Stimulated activated naive CD8-positive, alpha-beta T cell treated with anti-CD3 and anti-CD28 coated beads, Interleukin-15, Interleukin-2, amounts not matched to agents 100 ng/mL and 50 ng/mL, for 24 hours (primary cell): ENCODE results near the gene ZNF791.
"Not testable (repeated sequence)": the region's sequence is repeated elsewhere in the genome, so short reads cannot be mapped to it uniquely, and the experiment has no call there.

Source experiments
- H3K27ac Mint-ChIP-seq: one replicate; pipeline ENCODE4 v1.8.0; 2021; ENCODE audit warnings: mild to moderate bottlenecking, mixed read lengths
- H3K27me3 Mint-ChIP-seq: one replicate; pipeline ENCODE4 v1.8.0; 2021; ENCODE audit warnings: mixed read lengths
- H3K36me3 Mint-ChIP-seq: one replicate; pipeline ENCODE4 v1.8.0; 2021; ENCODE audit warnings: low read depth, mixed read lengths
- H3K4me1 Mint-ChIP-seq: one replicate; pipeline ENCODE4 v1.8.0; 2021; ENCODE audit warnings: low read depth, mixed read lengths
- H3K4me3 Mint-ChIP-seq: one replicate; pipeline ENCODE4 v1.8.0; 2021; ENCODE audit warnings: mild to moderate bottlenecking, mixed read lengths
- H3K9me3 Mint-ChIP-seq: one replicate; pipeline ENCODE4 v1.8.0; 2021; ENCODE audit warnings: mixed read lengths

ZNF791 gene

GRCh38 chr19:12617646-12618045 is 6.9 kb downstream of the ZNF791 start:
- Mint-ChIP-seq H3K27me3 (no peaks in the 10 kb centered on the region), H3K4me3 (no peak overlapping the region), H3K36me3 (peaks cover 42% of the 10 kb centered on the region), H3K27ac (no peak overlapping the region), H3K4me1 (peaks cover 60% of the 10 kb centered on the region), H3K9me3 (no peaks in the 10 kb centered on the region)

DNA sequence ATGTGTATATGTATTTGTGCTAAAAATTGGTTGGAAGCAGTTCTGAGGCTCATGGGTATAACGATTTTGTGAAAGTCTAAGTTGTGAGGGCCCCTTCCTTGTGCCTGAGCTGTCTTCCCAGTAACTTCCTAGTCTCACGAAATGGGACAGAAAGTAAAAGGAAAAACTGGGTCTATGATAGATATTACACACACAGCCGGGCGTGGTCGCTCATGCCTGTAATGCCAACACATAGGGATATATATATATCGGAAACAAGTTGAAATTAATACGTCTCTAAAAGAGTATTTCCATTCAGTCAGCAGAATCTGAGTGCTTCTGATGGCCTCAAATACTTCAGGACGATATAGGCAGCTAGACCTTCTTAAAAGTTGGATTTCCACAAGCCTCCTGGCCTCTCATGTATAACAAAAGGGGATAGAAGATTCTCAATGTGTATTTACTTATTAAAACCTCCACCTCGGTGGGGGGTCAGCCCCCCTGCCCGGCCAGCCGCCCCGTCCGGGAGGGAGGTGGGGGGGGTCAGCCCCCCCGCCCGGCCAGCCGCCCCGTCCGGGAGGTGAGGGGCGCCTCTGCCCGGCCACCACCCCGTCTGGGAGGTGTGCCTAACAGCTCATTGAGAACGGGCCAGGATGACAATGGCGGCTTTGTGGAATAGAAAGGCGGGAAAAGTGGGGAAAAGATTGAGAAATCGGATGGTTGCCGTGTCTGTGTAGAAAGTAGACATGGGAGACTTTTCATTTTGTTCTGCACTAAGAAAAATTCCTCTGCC is 10.7 kb downstream of the ZNF791 start:
- not testable (repeated sequence) for H3K4me3 Mint-ChIP-seq, H3K27me3 Mint-ChIP-seq, H3K9me3 Mint-ChIP-seq
- H3K4me1 Mint-ChIP-seq, result peaks cover 28% of the 10 kb centered on the region
- peak overlapping the region; percentile 45 for H3K27ac Mint-ChIP-seq
- peaks cover 27% of the 10 kb centered on the region for H3K36me3 Mint-ChIP-seq

- Mint-ChIP-seq H3K27ac (no peak overlapping the region), H3K36me3 (peaks cover 42% of the 10 kb centered on the region), H3K9me3 (peaks cover 8% of the 10 kb centered on the region), H3K4me1 (peaks cover 17% of the 10 kb centered on the region), H3K27me3 (no peaks in the 10 kb centered on the region), H3K4me3 (no peak overlapping the region)
Observed at GRCh38 chr19:12623361-12624031, 12.8 kb downstream of the ZNF791 start.

DNA sequence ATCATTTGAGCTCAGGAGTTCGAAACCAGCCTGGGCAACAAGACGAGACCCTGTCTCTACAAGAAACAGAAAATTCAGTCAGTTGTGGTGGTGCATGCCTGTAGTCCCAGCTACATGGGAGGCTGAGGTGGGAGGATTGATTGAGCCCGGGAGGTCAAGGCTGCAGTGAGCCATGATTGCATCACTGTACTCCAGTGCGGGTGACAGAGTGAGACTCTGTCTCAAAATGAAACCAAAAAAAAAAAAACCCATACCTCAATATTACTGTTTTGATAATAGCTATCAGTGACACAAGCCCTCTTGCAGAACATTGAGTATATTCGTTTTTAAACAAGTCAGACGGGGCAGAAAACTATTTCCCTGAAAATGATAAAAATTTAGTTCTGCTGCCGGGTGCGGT is 16.2 kb downstream of the ZNF791 start:
- H3K4me3 Mint-ChIP-seq, result no peak overlapping the region
- H3K27ac Mint-ChIP-seq, result no peak overlapping the region
- peaks cover 59% of the 10 kb centered on the region for H3K36me3 Mint-ChIP-seq
- H3K9me3 Mint-ChIP-seq, result peaks cover 17% of the 10 kb centered on the region
- no peaks in the 10 kb centered on the region for H3K27me3 Mint-ChIP-seq
- H3K4me1 Mint-ChIP-seq, result peaks cover 5% of the 10 kb centered on the region

DNA sequence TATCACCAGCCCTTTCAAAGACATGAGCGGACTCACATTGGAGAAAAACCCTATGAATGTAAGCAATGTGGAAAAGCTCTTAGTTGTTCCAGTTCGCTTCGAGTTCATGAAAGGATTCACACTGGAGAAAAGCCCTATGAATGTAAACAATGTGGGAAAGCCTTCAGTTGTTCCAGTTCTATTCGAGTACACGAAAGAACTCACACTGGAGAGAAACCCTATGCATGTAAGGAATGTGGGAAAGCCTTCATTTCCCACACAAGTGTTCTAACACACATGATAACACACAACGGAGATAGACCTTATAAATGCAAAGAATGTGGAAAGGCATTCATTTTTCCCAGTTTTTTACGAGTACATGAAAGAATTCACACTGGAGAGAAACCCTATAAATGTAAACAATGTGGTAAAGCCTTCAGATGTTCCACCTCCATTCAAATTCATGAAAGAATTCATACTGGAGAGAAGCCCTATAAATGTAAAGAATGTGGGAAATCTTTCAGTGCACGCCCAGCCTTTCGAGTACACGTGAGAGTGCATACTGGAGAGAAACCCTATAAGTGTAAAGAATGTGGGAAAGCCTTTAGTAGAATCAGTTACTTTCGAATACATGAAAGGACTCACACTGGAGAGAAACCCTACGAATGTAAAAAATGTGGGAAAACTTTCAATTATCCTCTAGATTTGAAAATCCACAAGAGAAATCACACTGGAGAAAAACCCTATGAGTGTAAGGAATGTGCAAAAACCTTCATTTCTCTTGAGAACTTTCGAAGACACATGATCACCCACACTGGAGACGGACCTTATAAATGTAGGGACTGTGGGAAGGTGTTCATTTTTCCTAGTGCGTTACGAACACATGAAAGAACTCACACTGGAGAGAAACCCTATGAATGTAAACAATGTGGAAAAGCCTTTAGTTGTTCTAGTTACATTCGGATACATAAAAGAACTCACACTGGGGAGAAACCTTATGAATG is 17.6 kb downstream of the ZNF791 start:
- Mint-ChIP-seq H3K36me3 (peaks cover 62% of the 10 kb centered on the region), H3K9me3 (peaks cover 17% of the 10 kb centered on the region), H3K27me3 (no peaks in the 10 kb centered on the region), H3K4me1 (peaks cover 5% of the 10 kb centered on the region), H3K27ac (no peak overlapping the region), H3K4me3 (no peak overlapping the region)

DNA sequence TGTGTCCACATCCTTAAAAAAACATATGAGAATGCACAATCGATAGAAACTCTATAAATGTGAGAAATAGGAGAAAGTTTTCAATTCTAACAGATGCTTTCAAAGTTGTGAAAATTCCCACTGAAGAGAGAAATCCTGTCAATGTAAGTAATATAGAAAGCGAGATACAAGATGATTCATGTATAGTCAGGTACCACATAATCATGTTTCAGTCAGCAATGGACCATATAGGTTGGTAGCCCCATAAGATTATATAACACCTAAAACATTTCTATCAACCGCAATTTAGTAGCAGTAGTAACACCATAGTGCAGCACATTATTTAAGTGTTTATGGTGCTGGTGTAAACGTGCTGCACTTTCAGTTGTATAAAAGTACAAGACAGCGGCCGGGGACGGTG is 18.5 kb downstream of the ZNF791 start:
- Mint-ChIP-seq H3K27ac (no peak overlapping the region), H3K36me3 (peaks cover 67% of the 10 kb centered on the region), H3K4me1 (peaks cover 5% of the 10 kb centered on the region), H3K27me3 (no peaks in the 10 kb centered on the region), H3K4me3 (no peak overlapping the region), H3K9me3 (peaks cover 17% of the 10 kb centered on the region)

DNA sequence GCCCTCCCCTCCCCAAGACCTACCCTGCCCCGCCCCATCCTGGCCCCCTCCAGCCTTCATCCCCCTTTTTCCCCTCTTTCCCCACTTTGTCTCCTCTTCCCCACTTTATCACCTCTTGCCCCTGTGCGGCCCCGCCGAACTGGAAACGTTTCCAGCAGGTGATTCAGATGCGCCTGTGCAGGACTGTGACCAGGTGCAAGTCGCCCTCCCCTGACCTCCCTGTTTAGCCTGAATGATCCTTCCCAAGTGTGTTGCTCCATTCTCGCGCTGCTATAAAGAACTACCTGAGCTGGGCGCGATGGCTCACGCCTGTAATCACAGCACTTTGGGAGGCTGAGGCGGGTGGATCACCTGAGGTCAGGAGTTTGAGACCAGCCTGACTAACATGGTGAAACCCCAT is 25.9 kb downstream of the ZNF791 start:
- Mint-ChIP-seq H3K4me3 (no peak overlapping the region), H3K9me3 (no peaks in the 10 kb centered on the region), H3K36me3 (peaks cover 22% of the 10 kb centered on the region), H3K4me1 (peaks cover 26% of the 10 kb centered on the region), H3K27me3 (no peaks in the 10 kb centered on the region), H3K27ac (no peak overlapping the region)

- Mint-ChIP-seq H3K36me3 (peaks cover 16% of the 10 kb centered on the region), H3K9me3 (no peaks in the 10 kb centered on the region), H3K27ac (no peak overlapping the region), H3K4me1 (peaks cover 26% of the 10 kb centered on the region), H3K27me3 (no peaks in the 10 kb centered on the region), H3K4me3 (no peak overlapping the region)
Observed at GRCh38 chr19:12638611-12639182, 28.0 kb downstream of the ZNF791 start.

- no peaks in the 10 kb centered on the region for H3K27me3 Mint-ChIP-seq
- peaks cover 17% of the 10 kb centered on the region for H3K36me3 Mint-ChIP-seq
- H3K27ac Mint-ChIP-seq, result peak overlapping the region; percentile 87
- peaks cover 24% of the 10 kb centered on the region for H3K4me1 Mint-ChIP-seq
- H3K4me3 Mint-ChIP-seq, result peak overlapping the region; percentile 82
- no peaks in the 10 kb centered on the region for H3K9me3 Mint-ChIP-seq
Observed at GRCh38 chr19:12639901-12640613, 29.3 kb downstream of the ZNF791 start.

DNA sequence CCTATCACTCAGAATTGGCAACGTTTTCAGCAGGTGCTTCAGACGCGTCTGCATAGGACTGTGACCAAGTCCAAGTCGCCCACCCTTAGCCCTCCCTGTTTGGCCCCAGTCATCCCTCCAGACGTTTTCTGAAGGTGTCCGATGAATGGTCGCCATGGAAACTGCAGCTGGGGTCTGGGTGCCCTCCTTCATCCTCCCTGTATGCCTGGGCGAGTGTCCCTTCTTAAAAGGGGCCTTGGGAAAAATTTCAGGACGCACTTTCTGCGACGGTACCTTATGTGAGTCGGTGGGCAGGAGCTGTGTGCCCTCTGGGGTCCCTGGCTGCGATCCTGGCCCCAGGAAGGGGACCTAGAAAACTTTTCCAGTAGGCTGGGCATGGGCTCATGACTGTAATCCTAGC is 30.7 kb downstream of the ZNF791 start:
- H3K4me1 Mint-ChIP-seq, result peaks cover 19% of the 10 kb centered on the region
- peaks cover 23% of the 10 kb centered on the region for H3K36me3 Mint-ChIP-seq
- H3K4me3 Mint-ChIP-seq, result no peak overlapping the region
- no peaks in the 10 kb centered on the region for H3K9me3 Mint-ChIP-seq
- no peak overlapping the region for H3K27ac Mint-ChIP-seq
- H3K27me3 Mint-ChIP-seq, result no peaks in the 10 kb centered on the region

DNA sequence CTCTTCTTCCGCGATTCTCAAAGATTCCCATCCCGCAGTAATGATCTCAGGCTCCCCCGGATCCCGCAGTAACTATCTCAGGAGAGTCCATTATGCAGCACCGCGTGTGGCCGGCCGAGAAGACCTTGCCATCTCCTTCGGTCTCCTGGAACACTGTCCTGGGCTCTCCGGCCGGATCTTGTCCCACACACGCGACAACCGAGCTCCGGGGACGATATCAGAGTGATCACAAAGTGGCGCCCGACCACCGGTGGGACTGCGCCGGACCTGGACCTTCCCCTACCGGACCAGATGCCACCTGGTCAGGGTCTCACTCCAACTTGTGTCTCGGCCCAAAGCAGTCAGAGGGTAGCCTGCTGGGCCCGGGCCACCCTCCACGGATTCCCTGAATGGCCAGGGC is 31.8 kb downstream of the ZNF791 start:
- Mint-ChIP-seq H3K27ac (no peak overlapping the region), H3K9me3 (no peaks in the 10 kb centered on the region), H3K36me3 (peaks cover 18% of the 10 kb centered on the region), H3K27me3 (no peaks in the 10 kb centered on the region), H3K4me1 (peaks cover 11% of the 10 kb centered on the region), H3K4me3 (no peak overlapping the region)

- Mint-ChIP-seq H3K36me3 (peaks cover 23% of the 10 kb centered on the region), H3K4me1 (peaks cover 11% of the 10 kb centered on the region)
- H3K27me3 Mint-ChIP-seq, H3K4me3 Mint-ChIP-seq, H3K9me3 Mint-ChIP-seq, H3K27ac Mint-ChIP-seq: not testable (repeated sequence)
Observed at GRCh38 chr19:12643716-12644115, 33.0 kb downstream of the ZNF791 start.

DNA sequence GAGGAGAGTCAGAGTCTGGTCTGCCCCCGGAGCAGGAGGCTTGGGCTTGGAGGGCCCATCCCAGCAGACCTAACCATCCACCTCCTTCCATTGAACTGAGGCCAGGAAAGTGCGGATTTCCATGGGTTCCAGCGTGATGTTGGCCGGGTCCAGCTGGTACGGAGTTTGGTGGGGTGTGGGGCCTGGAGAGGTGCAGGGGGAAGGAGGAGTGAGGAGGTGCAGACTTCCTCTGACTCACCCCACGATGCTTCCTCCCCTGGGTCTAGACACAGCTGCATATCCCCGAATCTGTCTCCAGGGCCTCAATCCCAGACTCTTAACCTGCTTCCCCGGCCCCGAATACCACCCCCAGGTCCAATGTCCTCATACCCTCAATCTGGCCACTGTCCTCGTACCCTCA is 35.8 kb downstream of the ZNF791 start:
- Mint-ChIP-seq H3K27me3 (no peaks in the 10 kb centered on the region), H3K36me3 (peaks cover 40% of the 10 kb centered on the region), H3K9me3 (no peaks in the 10 kb centered on the region), H3K4me1 (no peaks in the 10 kb centered on the region), H3K4me3 (no peak overlapping the region), H3K27ac (no peak overlapping the region)

DNA sequence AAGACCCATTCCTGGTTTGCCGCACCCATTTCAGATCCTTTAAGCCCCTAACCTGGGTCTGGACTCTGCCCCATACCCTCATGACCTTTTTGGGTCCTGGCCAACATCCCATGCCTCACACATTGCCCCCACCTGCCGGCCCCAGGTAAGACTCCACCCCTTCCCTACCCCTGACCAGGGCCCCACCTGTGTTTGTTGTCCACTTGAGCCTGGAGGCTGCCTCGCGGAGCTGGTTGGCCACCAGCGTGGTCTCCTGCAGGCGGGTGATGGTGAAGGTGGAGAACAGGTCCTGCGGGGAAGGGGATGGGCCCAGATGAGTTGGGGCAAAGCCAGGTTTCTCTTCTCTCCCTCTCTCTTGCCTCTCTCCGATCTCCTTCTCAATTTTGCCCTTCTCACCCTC is 36.3 kb downstream of the ZNF791 start:
- H3K36me3 Mint-ChIP-seq, result peaks cover 45% of the 10 kb centered on the region
- no peak overlapping the region for H3K27ac Mint-ChIP-seq
- no peaks in the 10 kb centered on the region for H3K9me3 Mint-ChIP-seq
- no peaks in the 10 kb centered on the region for H3K27me3 Mint-ChIP-seq
- H3K4me1 Mint-ChIP-seq, result no peaks in the 10 kb centered on the region
- no peak overlapping the region for H3K4me3 Mint-ChIP-seq
